SU-DHL-6 (cell line): Measurements from ENCODE around the gene C2orf81.

Experiments
- H2AFZ ChIP-seq: fragments of 200-600 bp; sonication (generic); 2 replicates; pipeline ENCODE4 v1.6.1; 2014; ENCODE audit warnings: low read depth, mild to moderate bottlenecking, moderate library complexity, mixed read lengths, antibody characterized with exemption, low read length; ENCODE audit not compliant: severe bottlenecking
- H3F3A ChIP-seq: fragments of 200-600 bp; shearing (Covaris generic); 2 replicates; pipeline ENCODE4 v1.6.0; 2016; ENCODE audit warnings: antibody characterized with exemption, mild to moderate bottlenecking; ENCODE audit not compliant: insufficient read depth
- H3K27ac ChIP-seq: fragments of 200-600 bp; sonication (generic); 2 replicates; pipeline ENCODE4 v1.5.1; 2016; ENCODE audit warnings: low read depth, mild to moderate bottlenecking, low read length, moderate library complexity, mixed read lengths
- H3K27me3 ChIP-seq: fragments of 200-600 bp; sonication (generic), shearing (Covaris generic); 2 replicates; pipeline ENCODE4 v1.6.0; 2014; ENCODE audit warnings: mild to moderate bottlenecking, low read length
- H3K36me3 ChIP-seq: fragments of 200-600 bp; sonication (generic); 2 replicates; pipeline ENCODE4 v1.6.1; 2014; ENCODE audit warnings: mild to moderate bottlenecking, low read length, mixed read lengths
- H3K4me2 ChIP-seq: fragments of 300-600, 200-600 bp; shearing (Covaris generic), sonication (generic); 2 replicates; pipeline ENCODE4 v1.6.0; 2014; ENCODE audit warnings: low read length, low read depth, mild to moderate bottlenecking; ENCODE audit not compliant: poor library complexity, severe bottlenecking
- H3K4me3 ChIP-seq: fragments of 200-600 bp; sonication (generic); 2 replicates; pipeline ENCODE4 v1.5.1; 2014; ENCODE audit warnings: antibody characterized with exemption, low read length, mild to moderate bottlenecking, mixed read lengths; ENCODE audit not compliant: insufficient read depth, poor library complexity, severe bottlenecking
- H3K79me2 ChIP-seq: fragments of 200-600 bp; sonication (generic); 2 replicates; pipeline ENCODE4 v1.6.1; 2014; ENCODE audit warnings: mild to moderate bottlenecking, low read length, moderate library complexity; ENCODE audit not compliant: insufficient read depth
- H3K9ac ChIP-seq: fragments of 200-600 bp; sonication (generic); 2 replicates; pipeline ENCODE4 v1.7.0; 2014; ENCODE audit warnings: mild to moderate bottlenecking, low read length
- H3K9me2 ChIP-seq: fragments of 200-600 bp; sonication (generic); replicated peaks from 2 replicates; pipeline ENCODE4 v1.6.1; 2014; ENCODE audit warnings: low read length; ENCODE audit not compliant: insufficient read depth
- H3K9me3 ChIP-seq: fragments of 200-600 bp; sonication (generic); 2 replicates; pipeline ENCODE4 v1.6.1; 2014; ENCODE audit warnings: low read length, mixed read lengths; ENCODE audit not compliant: insufficient read depth
- H4K20me1 ChIP-seq: fragments of 200-600 bp; sonication (generic); 2 replicates; pipeline ENCODE4 v1.6.1; 2014; ENCODE audit warnings: low read depth, mild to moderate bottlenecking, antibody characterized with exemption, low read length, moderate library complexity, mixed read lengths
- EZH2phosphoT487 ChIP-seq: fragments of 200-600 bp; sonication (generic), shearing (Covaris generic); conservative IDR thresholded peaks from 2 replicates; pipeline ENCODE4 v1.6.1; 2018; ENCODE audit warnings: mild to moderate bottlenecking, antibody characterized with exemption, low read length, moderate library complexity, mixed read lengths
- TF ChIP-seq, protein P1 (sequence below): fragments of 200-600 bp; sonication (generic); IDR thresholded peaks from one replicate; pipeline ENCODE4 v1.5.1; 2017; ENCODE audit warnings: antibody characterized with exemption, mild to moderate bottlenecking, low read length, moderate library complexity; ENCODE audit not compliant: insufficient read depth, poor library complexity, severe bottlenecking

Gene C2orf81

DNA sequence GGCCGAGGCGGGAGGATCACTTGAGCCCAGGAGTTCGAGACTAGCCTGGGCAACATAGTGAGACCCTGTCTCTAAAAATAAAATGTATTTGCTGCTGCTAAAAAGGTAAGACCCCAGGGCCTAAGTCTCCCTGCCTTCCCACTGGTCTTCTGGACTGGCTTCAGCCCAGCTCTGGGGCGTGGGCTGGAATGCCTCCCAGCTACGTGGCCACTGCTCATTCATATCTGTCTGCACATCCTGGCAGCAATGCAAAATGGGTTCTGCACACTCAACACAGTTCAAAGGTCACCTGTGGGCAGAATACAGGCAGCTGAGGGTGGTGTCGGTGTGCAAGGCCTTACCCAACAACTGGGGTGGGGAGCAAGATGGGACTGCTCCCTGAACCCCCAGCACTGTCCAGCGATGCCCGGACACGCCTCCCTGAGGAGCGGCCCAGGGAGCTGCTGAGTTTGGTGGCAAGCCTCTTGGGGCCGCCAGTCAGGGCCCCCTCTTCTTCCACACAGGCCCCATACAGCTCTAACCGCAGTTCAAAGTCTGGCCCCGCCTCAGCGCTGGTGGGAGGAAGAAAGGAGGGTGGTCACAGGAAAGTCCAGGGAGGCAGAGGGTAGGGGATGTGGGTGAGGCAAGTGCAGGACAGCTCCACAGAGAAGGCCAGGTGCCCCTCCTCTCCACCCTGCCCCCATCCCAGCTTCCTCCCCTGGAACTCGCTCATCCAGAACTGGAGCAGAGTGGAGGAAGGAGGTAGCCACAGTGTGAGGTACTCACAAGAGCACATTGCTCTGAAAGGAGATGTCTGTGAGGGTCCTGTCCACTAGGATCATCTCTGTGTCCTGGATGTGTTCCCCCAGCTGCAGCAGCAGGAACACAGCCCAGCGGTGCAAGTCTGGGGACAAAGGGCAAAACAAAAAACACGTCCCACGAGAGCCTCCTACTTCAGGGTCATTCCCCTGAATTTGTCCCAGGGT is 8.3 kb upstream of the C2orf81 start:
- H2AFZ ChIP-seq, result no peak overlapping the region
- H3K27ac ChIP-seq, result no peak overlapping the region
- no peak overlapping the region for H3K4me3 ChIP-seq
- TF ChIP-seq EZH2phosphoT487, result no peak
- TF ChIP-seq, protein P1, sequence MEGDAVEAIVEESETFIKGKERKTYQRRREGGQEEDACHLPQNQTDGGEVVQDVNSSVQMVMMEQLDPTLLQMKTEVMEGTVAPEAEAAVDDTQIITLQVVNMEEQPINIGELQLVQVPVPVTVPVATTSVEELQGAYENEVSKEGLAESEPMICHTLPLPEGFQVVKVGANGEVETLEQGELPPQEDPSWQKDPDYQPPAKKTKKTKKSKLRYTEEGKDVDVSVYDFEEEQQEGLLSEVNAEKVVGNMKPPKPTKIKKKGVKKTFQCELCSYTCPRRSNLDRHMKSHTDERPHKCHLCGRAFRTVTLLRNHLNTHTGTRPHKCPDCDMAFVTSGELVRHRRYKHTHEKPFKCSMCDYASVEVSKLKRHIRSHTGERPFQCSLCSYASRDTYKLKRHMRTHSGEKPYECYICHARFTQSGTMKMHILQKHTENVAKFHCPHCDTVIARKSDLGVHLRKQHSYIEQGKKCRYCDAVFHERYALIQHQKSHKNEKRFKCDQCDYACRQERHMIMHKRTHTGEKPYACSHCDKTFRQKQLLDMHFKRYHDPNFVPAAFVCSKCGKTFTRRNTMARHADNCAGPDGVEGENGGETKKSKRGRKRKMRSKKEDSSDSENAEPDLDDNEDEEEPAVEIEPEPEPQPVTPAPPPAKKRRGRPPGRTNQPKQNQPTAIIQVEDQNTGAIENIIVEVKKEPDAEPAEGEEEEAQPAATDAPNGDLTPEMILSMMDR, result no peak
- H4K20me1 ChIP-seq, result no peaks in the 10 kb centered on the region
- no peaks in the 10 kb centered on the region for H3F3A ChIP-seq
- no peaks in the 10 kb centered on the region for H3K79me2 ChIP-seq
- H3K9ac ChIP-seq, result no peak overlapping the region
- H3K9me3 ChIP-seq, result no peaks in the 10 kb centered on the region
- H3K9me2 ChIP-seq, result no peaks in the 10 kb centered on the region
- no peak overlapping the region for H3K4me2 ChIP-seq
- no peaks in the 10 kb centered on the region for H3K36me3 ChIP-seq
- no peaks in the 10 kb centered on the region for H3K27me3 ChIP-seq

DNA sequence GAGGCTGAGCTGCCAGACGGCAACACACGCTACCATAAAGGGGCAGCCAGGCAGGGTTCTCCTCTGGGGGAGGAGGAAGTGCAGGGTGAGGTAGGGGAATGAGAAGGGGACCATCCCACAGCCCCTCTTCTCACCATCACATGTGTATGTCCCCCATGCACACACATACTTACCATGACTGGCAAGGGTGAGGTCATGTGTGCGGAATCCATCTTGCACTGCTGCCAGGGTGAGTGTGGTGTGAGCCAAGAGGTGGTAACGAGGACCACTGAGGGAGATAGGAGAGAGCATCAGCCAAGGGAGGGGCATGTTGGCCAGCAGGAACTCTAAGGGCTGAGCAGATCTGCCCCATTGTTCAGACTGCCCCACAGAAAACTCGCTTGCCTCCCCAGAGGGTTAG is 7.3 kb upstream of the C2orf81 start:
- H3K4me3 ChIP-seq, result no peak overlapping the region
- no peaks in the 10 kb centered on the region for H3K9me3 ChIP-seq
- no peak overlapping the region for H3K27ac ChIP-seq
- no peak overlapping the region for H3K9ac ChIP-seq
- H3F3A ChIP-seq, result no peaks in the 10 kb centered on the region
- H2AFZ ChIP-seq, result no peak overlapping the region
- H3K4me2 ChIP-seq, result no peak overlapping the region
- no peaks in the 10 kb centered on the region for H4K20me1 ChIP-seq
- no peaks in the 10 kb centered on the region for H3K36me3 ChIP-seq
- no peaks in the 10 kb centered on the region for H3K27me3 ChIP-seq
- H3K9me2 ChIP-seq, result no peaks in the 10 kb centered on the region
- H3K79me2 ChIP-seq, result no peaks in the 10 kb centered on the region
- TF ChIP-seq EZH2phosphoT487, result no peak
- TF ChIP-seq, protein P1, result no peak

DNA sequence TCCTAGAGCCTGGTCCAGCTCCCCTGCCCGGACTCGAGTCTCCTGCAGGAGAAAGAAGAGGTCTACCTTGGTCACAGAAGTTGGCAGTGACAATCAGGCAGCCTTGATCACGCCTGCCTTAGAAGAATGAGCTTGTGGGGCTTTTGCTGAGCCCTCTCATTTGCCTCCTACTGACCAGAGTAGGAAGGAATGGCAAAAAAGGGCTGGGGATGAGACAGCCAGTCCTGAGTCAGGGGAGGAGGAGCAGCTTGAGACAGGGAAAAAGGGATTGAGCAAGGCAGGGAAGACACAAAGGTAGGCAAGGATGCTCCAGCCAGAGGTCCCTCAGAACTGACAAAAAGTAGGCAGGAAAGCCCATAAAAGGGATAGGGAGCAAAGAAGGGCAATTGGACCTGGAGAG is 6.1 kb upstream of the C2orf81 start:
- Histone ChIP-seq H3F3A (no peaks in the 10 kb centered on the region), H3K27me3 (no peaks in the 10 kb centered on the region), H3K27ac (no peak overlapping the region), H2AFZ (no peak overlapping the region), H3K9me3 (no peaks in the 10 kb centered on the region), H3K4me3 (no peak overlapping the region), H3K36me3 (no peaks in the 10 kb centered on the region), H3K4me2 (no peak overlapping the region), H4K20me1 (no peaks in the 10 kb centered on the region), H3K9ac (no peak overlapping the region), H3K79me2 (no peaks in the 10 kb centered on the region), H3K9me2 (no peaks in the 10 kb centered on the region)
- no peak for TF ChIP-seq EZH2phosphoT487
- TF ChIP-seq, protein P1, result no peak
